Testis (tissue), 2 donors: ENCODE data around the gene CTU1.

ENCODE experiments used
- POLR2A ChIP-seq: fragments of 450-650 bp; IDR thresholded peaks from one replicate; pipeline ENCODE4 v1.6.1; 2017; ENCODE audit warnings: antibody characterized with exemption, mild to moderate bottlenecking, moderate library complexity
- TF ChIP-seq, protein P1 (sequence below), 3 experiments: fragments of 450-650 bp in 2 of 3; fragments of 200-600 bp in 1 of 3; sonication (generic) in 1 of 3; IDR thresholded peaks; one replicate each; pipeline ENCODE4 v1.5.1; 2016 to 2019; ENCODE audit warnings: antibody characterized with exemption in 3 of 3, mild to moderate bottlenecking in 2 of 3, moderate library complexity in 1 of 3

DNA sequence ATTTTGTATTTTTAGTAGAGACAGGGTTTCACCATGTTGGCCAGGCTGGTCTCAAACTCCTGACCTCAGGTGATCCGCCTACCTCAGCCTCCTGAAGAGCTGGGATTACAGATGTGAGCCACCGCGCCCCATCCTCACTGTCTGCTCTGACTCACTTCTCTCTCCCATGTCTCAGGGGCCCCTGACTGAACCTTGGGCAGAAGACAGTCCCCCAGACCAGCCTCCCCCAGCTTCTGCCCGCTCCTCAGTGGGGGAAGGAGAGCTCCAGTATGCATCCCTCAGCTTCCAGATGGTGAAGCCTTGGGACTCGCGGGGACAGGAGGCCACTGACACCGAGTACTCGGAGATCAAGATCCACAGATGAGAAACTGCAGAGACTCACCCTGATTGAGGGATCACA, 21.5 kb upstream of the CTU1 start:
- TF ChIP-seq, protein P1, sequence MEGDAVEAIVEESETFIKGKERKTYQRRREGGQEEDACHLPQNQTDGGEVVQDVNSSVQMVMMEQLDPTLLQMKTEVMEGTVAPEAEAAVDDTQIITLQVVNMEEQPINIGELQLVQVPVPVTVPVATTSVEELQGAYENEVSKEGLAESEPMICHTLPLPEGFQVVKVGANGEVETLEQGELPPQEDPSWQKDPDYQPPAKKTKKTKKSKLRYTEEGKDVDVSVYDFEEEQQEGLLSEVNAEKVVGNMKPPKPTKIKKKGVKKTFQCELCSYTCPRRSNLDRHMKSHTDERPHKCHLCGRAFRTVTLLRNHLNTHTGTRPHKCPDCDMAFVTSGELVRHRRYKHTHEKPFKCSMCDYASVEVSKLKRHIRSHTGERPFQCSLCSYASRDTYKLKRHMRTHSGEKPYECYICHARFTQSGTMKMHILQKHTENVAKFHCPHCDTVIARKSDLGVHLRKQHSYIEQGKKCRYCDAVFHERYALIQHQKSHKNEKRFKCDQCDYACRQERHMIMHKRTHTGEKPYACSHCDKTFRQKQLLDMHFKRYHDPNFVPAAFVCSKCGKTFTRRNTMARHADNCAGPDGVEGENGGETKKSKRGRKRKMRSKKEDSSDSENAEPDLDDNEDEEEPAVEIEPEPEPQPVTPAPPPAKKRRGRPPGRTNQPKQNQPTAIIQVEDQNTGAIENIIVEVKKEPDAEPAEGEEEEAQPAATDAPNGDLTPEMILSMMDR (IDR thresholded peaks at IDR 0.05) = no peak
- no peak for TF ChIP-seq POLR2A
